ENCODE data around the gene RTTN.

The RTTN gene

GRCh38 chr18:70197844-70198243 lies 7.6 kb downstream of the RTTN start:
- peaks cover 11 to 16% of the 10 kb centered on the region in 2 donors for H3K36me3 ChIP-seq (ENCODE audit: control insufficient read depth in 2 of 2, insufficient read depth in 2 of 2, low read length in 2 of 2)
- H3K27me3 ChIP-seq (ENCODE audit: control insufficient read depth in 1 of 2, insufficient read depth in 2 of 2, low read length in 2 of 2): no peaks in the 10 kb centered on the region
- H3K27ac ChIP-seq (ENCODE audit: low read length): no peak overlapping the region
- H3K4me3 ChIP-seq (ENCODE audit: low read length in 2 of 2): no peak overlapping the region
- H3K9ac ChIP-seq (ENCODE audit: low read length in 2 of 2): no peak overlapping the region
- no peaks in the 10 kb centered on the region for H3K4me1 ChIP-seq (ENCODE audit: control insufficient read depth, insufficient read depth, low read length)
- no peaks in the 10 kb centered on the region for H3K9me3 ChIP-seq (ENCODE audit: control insufficient read depth in 2 of 2, low read length in 2 of 2)

DNA sequence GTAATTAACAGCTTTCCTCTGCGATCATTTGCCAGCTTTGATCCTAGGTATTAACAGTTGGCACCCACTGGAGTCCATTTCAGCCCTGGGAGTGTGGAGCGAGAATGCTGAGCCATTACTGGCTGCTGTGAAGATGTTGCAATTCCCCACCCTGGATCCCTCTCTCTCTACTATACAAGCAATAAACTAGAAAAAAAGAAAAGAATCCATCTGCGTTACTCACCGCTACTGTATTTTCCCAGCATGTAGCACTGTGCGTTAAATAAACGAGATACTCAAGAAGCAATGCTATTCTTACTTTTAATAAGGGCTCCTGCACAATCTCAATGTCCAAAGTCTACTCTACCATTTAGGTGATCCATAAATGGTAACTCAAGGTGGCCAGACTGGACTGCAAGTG lies 8.5 kb downstream of the RTTN start:
- peaks cover 14 to 16% of the 10 kb centered on the region in 2 donors for H3K36me3 ChIP-seq (ENCODE audit: control insufficient read depth in 2 of 2, insufficient read depth in 2 of 2, low read length in 2 of 2)
- no peak overlapping the region for H3K27ac ChIP-seq (ENCODE audit: low read length)
- H3K4me1 ChIP-seq (ENCODE audit: control insufficient read depth, insufficient read depth, low read length): no peaks in the 10 kb centered on the region

DNA sequence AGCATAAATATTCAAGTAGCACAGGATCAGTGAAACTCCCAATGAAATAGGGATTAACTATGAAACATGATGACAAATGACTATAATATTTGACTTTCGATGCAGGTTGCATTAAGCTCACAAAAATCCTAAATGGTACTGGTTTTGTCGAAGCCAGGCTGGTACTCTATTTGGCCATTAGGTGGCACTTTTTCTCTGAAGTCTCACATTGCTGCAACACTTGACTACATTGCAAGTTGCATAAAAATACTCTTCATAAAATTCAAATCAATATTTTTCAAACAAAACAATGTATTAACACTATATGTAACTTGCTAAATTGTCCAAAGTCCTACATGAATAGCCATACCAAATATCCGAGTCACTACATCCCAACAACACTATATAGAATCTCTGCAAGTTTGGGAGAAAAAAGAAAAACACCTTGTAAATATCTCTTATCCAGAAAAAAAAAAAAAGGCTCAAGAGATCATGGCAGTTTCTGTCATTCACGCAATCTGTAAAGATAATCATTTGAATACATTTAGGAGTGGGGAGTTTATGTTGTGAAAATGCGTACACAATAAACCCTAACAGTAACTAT lies 9.5 kb downstream of the RTTN start:
- Histone ChIP-seq H3K4me3 (ENCODE audit: low read length in 2 of 2) (no peak overlapping the region), H3K27me3 (ENCODE audit: control insufficient read depth in 1 of 2, insufficient read depth in 2 of 2, low read length in 2 of 2) (no peaks in the 10 kb centered on the region), H3K27ac (ENCODE audit: low read length) (no peak overlapping the region), H3K9ac (ENCODE audit: low read length in 2 of 2) (no peak overlapping the region), H3K4me1 (ENCODE audit: control insufficient read depth, insufficient read depth, low read length) (no peaks in the 10 kb centered on the region), H3K36me3 (ENCODE audit: control insufficient read depth in 2 of 2, insufficient read depth in 2 of 2, low read length in 2 of 2) (peaks cover 16 to 17% of the 10 kb centered on the region in 2 donors), H3K9me3 (ENCODE audit: control insufficient read depth in 2 of 2, low read length in 2 of 2) (no peaks in the 10 kb centered on the region)

More for the DNA sequence above, 8.5 kb downstream of the RTTN start:
- H3K9me3 ChIP-seq (ENCODE audit: control insufficient read depth in 2 of 2, low read length in 2 of 2): no peaks in the 10 kb centered on the region
- no peak overlapping the region for H3K9ac ChIP-seq (ENCODE audit: low read length in 2 of 2)
- no peaks in the 10 kb centered on the region for H3K27me3 ChIP-seq (ENCODE audit: control insufficient read depth in 1 of 2, insufficient read depth in 2 of 2, low read length in 2 of 2)
- H3K4me3 ChIP-seq (ENCODE audit: low read length in 2 of 2): no peak overlapping the region

GRCh38 chr18:70195014-70195614 lies 10.4 kb downstream of the RTTN start:
- Histone ChIP-seq H3K27ac (ENCODE audit: low read length) (no peak overlapping the region), H3K27me3 (ENCODE audit: control insufficient read depth in 1 of 2, insufficient read depth in 2 of 2, low read length in 2 of 2) (no peaks in the 10 kb centered on the region), H3K9me3 (ENCODE audit: control insufficient read depth in 2 of 2, low read length in 2 of 2) (no peaks in the 10 kb centered on the region), H3K9ac (ENCODE audit: low read length in 2 of 2) (no peak overlapping the region), H3K4me3 (ENCODE audit: low read length in 2 of 2) (no peak overlapping the region), H3K36me3 (ENCODE audit: control insufficient read depth in 2 of 2, insufficient read depth in 2 of 2, low read length in 2 of 2) (peaks cover 16 to 17% of the 10 kb centered on the region in 2 donors), H3K4me1 (ENCODE audit: control insufficient read depth, insufficient read depth, low read length) (no peaks in the 10 kb centered on the region)

DNA sequence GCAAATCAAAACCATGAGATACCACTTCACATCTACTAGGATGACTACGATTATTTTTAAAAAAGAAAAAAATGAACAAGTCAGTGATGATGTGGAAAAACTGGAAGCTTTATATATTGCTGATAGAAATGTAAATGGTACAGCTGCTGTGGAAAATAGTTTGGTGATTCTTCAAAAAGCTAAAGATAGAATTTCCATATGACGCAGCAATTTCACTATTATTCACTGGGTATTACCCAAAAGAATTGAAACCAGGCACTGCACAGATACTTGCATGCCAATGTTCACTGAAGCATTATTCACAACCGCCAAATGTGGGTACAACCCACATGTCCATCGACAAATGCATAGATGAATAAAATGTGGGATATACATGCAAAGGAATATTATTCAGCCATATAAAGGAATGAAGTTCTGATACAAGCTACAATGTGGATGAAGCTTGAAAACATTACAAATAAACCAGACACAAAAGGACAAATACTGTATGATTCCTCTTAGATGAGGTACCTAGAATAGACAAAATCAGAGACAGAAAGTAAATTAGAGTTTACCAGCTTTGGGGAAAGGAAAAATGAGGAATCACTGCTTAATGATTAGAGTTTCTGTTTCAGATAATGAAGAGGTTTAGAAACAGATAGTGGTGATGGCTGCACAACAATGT lies 11.1 kb downstream of the RTTN start:
- H3K36me3 ChIP-seq (ENCODE audit: control insufficient read depth in 2 of 2, insufficient read depth in 2 of 2, low read length in 2 of 2): peaks cover 15 to 16% of the 10 kb centered on the region in 2 donors

GRCh38 chr18:70190529-70190928 lies 15.0 kb downstream of the RTTN start:
- Histone ChIP-seq H3K27me3 (ENCODE audit: control insufficient read depth in 1 of 2, insufficient read depth in 2 of 2, low read length in 2 of 2) (no peaks in the 10 kb centered on the region), H3K9ac (ENCODE audit: low read length in 2 of 2) (no peak overlapping the region), H3K36me3 (ENCODE audit: control insufficient read depth in 2 of 2, insufficient read depth in 2 of 2, low read length in 2 of 2) (peaks cover 10 to 14% of the 10 kb centered on the region in 2 donors), H3K27ac (ENCODE audit: low read length) (no peak overlapping the region), H3K4me3 (ENCODE audit: low read length in 2 of 2) (no peak overlapping the region), H3K9me3 (ENCODE audit: control insufficient read depth in 2 of 2, low read length in 2 of 2) (no peaks in the 10 kb centered on the region), H3K4me1 (ENCODE audit: control insufficient read depth, insufficient read depth, low read length) (no peaks in the 10 kb centered on the region)

More for the DNA sequence above, 11.1 kb downstream of the RTTN start:
- Histone ChIP-seq H3K27me3 (ENCODE audit: control insufficient read depth in 1 of 2, insufficient read depth in 2 of 2, low read length in 2 of 2) (no peaks in the 10 kb centered on the region), H3K4me1 (ENCODE audit: control insufficient read depth, insufficient read depth, low read length) (no peaks in the 10 kb centered on the region), H3K9me3 (ENCODE audit: control insufficient read depth in 2 of 2, low read length in 2 of 2) (no peaks in the 10 kb centered on the region), H3K9ac (ENCODE audit: low read length in 2 of 2) (no peak overlapping the region), H3K27ac (ENCODE audit: low read length) (no peak overlapping the region), H3K4me3 (ENCODE audit: low read length in 2 of 2) (no peak overlapping the region)

DNA sequence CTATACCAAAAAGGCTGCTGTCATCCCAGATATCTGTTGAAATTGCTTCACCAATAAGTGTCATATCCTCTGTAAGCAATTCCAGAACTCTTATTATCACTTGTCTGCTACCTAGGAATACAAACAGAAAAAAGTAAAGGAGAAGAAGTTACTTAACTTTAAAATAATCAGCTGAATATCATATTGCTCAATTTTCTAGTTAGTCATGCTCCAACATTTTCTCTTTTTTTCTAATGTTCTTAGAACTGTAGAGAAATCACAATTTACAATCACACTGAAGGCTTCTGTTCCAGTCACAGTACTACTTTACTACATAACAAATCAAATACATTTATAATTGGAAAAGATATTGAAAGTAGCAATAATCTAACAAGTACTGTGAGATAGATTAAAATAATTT lies 17.4 kb downstream of the RTTN start:
- H3K4me1 ChIP-seq (ENCODE audit: control insufficient read depth, insufficient read depth, low read length): no peaks in the 10 kb centered on the region
- H3K27ac ChIP-seq (ENCODE audit: low read length): no peak overlapping the region
- H3K9me3 ChIP-seq (ENCODE audit: control insufficient read depth in 2 of 2, low read length in 2 of 2): no peaks in the 10 kb centered on the region
- H3K27me3 ChIP-seq (ENCODE audit: control insufficient read depth in 1 of 2, insufficient read depth in 2 of 2, low read length in 2 of 2): no peaks in the 10 kb centered on the region
- H3K36me3 ChIP-seq (ENCODE audit: control insufficient read depth in 2 of 2, insufficient read depth in 2 of 2, low read length in 2 of 2): peaks cover 7 to 15% of the 10 kb centered on the region in 2 donors
- H3K9ac ChIP-seq (ENCODE audit: low read length in 2 of 2): no peak overlapping the region
- no peak overlapping the region for H3K4me3 ChIP-seq (ENCODE audit: low read length in 2 of 2)

- no peaks in the 10 kb centered on the region for H3K4me1 ChIP-seq (ENCODE audit: control insufficient read depth, insufficient read depth, low read length)
- no peak overlapping the region for H3K27ac ChIP-seq (ENCODE audit: low read length)
- peaks cover 2 to 14% of the 10 kb centered on the region in 2 donors for H3K36me3 ChIP-seq (ENCODE audit: control insufficient read depth in 2 of 2, insufficient read depth in 2 of 2, low read length in 2 of 2)
- no peaks in the 10 kb centered on the region for H3K9me3 ChIP-seq (ENCODE audit: control insufficient read depth in 2 of 2, low read length in 2 of 2)
- no peak overlapping the region for H3K4me3 ChIP-seq (ENCODE audit: low read length in 2 of 2)
- H3K27me3 ChIP-seq (ENCODE audit: control insufficient read depth in 1 of 2, insufficient read depth in 2 of 2, low read length in 2 of 2): no peaks in the 10 kb centered on the region
- no peak overlapping the region for H3K9ac ChIP-seq (ENCODE audit: low read length in 2 of 2)
Observed at GRCh38 chr18:70183441-70183840, 22.0 kb downstream of the RTTN start.

- Histone ChIP-seq H3K27me3 (ENCODE audit: control insufficient read depth in 1 of 2, insufficient read depth in 2 of 2, low read length in 2 of 2) (no peaks in the 10 kb centered on the region), H3K9me3 (ENCODE audit: control insufficient read depth in 2 of 2, low read length in 2 of 2) (no peaks in the 10 kb centered on the region), H3K4me3 (ENCODE audit: low read length in 2 of 2) (no peak overlapping the region), H3K9ac (ENCODE audit: low read length in 2 of 2) (no peak overlapping the region), H3K4me1 (ENCODE audit: control insufficient read depth, insufficient read depth, low read length) (no peaks in the 10 kb centered on the region), H3K36me3 (ENCODE audit: control insufficient read depth in 2 of 2, insufficient read depth in 2 of 2, low read length in 2 of 2) (peaks cover 5 to 19% of the 10 kb centered on the region in 2 donors), H3K27ac (ENCODE audit: low read length) (no peak overlapping the region)
Observed at GRCh38 chr18:70182548-70182947, 22.9 kb downstream of the RTTN start.

GRCh38 chr18:70181725-70182124 lies 23.8 kb downstream of the RTTN start:
- peaks cover 5 to 16% of the 10 kb centered on the region in 2 donors for H3K36me3 ChIP-seq (ENCODE audit: control insufficient read depth in 2 of 2, insufficient read depth in 2 of 2, low read length in 2 of 2)
- no peaks in the 10 kb centered on the region for H3K27me3 ChIP-seq (ENCODE audit: control insufficient read depth in 1 of 2, insufficient read depth in 2 of 2, low read length in 2 of 2)
- H3K4me1 ChIP-seq (ENCODE audit: control insufficient read depth, insufficient read depth, low read length): no peaks in the 10 kb centered on the region
- H3K9me3 ChIP-seq (ENCODE audit: control insufficient read depth in 2 of 2, low read length in 2 of 2): no peaks in the 10 kb centered on the region
- H3K9ac ChIP-seq (ENCODE audit: low read length in 2 of 2): no peak overlapping the region
- no peak overlapping the region for H3K27ac ChIP-seq (ENCODE audit: low read length)
- no peak overlapping the region for H3K4me3 ChIP-seq (ENCODE audit: low read length in 2 of 2)

DNA sequence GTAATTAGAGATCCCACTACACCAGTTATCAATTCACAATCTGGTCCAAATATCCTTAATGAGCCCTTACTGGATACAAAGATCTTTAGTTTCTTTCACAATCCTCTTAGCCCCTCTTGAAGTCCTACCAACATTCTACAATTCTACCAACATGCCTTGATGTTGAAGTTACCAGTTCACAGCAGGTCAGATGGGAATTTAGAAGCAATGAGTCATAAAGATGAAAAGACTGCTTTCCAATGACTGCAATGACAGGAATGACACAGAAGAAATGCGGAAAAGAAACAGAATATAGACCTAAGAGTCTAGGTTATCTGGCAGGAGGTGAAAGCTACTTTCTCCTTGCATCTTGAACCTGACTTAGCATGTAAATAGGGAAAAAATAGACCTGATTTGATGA lies 24.5 kb downstream of the RTTN start:
- H3K27ac ChIP-seq (ENCODE audit: low read length): no peak overlapping the region
- H3K27me3 ChIP-seq (ENCODE audit: control insufficient read depth in 1 of 2, insufficient read depth in 2 of 2, low read length in 2 of 2): no peaks in the 10 kb centered on the region
- H3K9me3 ChIP-seq (ENCODE audit: control insufficient read depth in 2 of 2, low read length in 2 of 2): no peaks in the 10 kb centered on the region
- H3K4me3 ChIP-seq (ENCODE audit: low read length in 2 of 2): no peak overlapping the region
- H3K36me3 ChIP-seq (ENCODE audit: control insufficient read depth in 2 of 2, insufficient read depth in 2 of 2, low read length in 2 of 2): peaks cover 5 to 17% of the 10 kb centered on the region in 2 donors
- H3K4me1 ChIP-seq (ENCODE audit: control insufficient read depth, insufficient read depth, low read length): no peaks in the 10 kb centered on the region
- no peak overlapping the region for H3K9ac ChIP-seq (ENCODE audit: low read length in 2 of 2)
